ENCODE data around the gene MED9. TPM values are rescaled to one million over a fixed set of nuclear protein-coding genes. Genes with fewer than 3 reads are reported as not detected.

Gene MED9
- total and polyA plus RNA-seq, 4 donors, result 6.4 to 12.5 (median 8.8) TPM

- no peaks in the 10 kb centered on the region for H3K27me3 ChIP-seq (ENCODE audit: control insufficient read depth in 4 of 4, insufficient read depth in 4 of 4, low read length in 3 of 4)
- no peak overlapping the region for H3K27ac ChIP-seq (ENCODE audit: low read depth in 1 of 2, low read length in 2 of 2)
- WGBS, result 97% methylated on average over 9 of the region's 9 CpGs
- DNase-seq (ENCODE audit: low spot score), result no peak
- no peak overlapping the region for H3K4me3 ChIP-seq (ENCODE audit: low read depth in 1 of 3, low read length in 3 of 3)
- H3K9ac ChIP-seq (ENCODE audit: low read depth in 1 of 2, low read length in 2 of 2), result no peak overlapping the region
- TF ChIP-seq ZBTB33 (IDR thresholded peaks at IDR 0.05), result no peak
- peaks cover 7 to 29% (median 9%) of the 10 kb centered on the region in 4 donors for H3K36me3 ChIP-seq (ENCODE audit: control insufficient read depth in 4 of 4, insufficient read depth in 3 of 4, low read depth in 1 of 4, low read length in 3 of 4)
- H3K4me1 ChIP-seq (ENCODE audit: control insufficient read depth in 4 of 4, insufficient read depth in 4 of 4, low read length in 3 of 4), result peaks cover 0 to 16% (median 7%) of the 10 kb centered on the region in 4 donors
- no peaks in the 10 kb centered on the region for H3K9me3 ChIP-seq (ENCODE audit: control insufficient read depth in 4 of 4, low read length in 3 of 4)
Measured at GRCh38 chr17:17492571-17492970, 15.8 kb downstream of the MED9 start.

- Histone ChIP-seq H3K4me3 (ENCODE audit: low read depth in 1 of 3, low read length in 3 of 3) (no peak overlapping the region), H3K9ac (ENCODE audit: low read depth in 1 of 2, low read length in 2 of 2) (no peak overlapping the region)
Measured at GRCh38 chr17:17493249-17493985, 16.6 kb downstream of the MED9 start.

More at GRCh38 chr17:17493249-17493985, 16.6 kb downstream of the MED9 start:
- Histone ChIP-seq H3K36me3 (ENCODE audit: control insufficient read depth in 4 of 4, insufficient read depth in 3 of 4, low read depth in 1 of 4, low read length in 3 of 4) (peaks cover 6 to 21% (median 7%) of the 10 kb centered on the region in 4 donors), H3K27me3 (ENCODE audit: control insufficient read depth in 4 of 4, insufficient read depth in 4 of 4, low read length in 3 of 4) (no peaks in the 10 kb centered on the region), H3K4me1 (ENCODE audit: control insufficient read depth in 4 of 4, insufficient read depth in 4 of 4, low read length in 3 of 4) (peaks cover 0 to 16% (median 7%) of the 10 kb centered on the region in 4 donors), H3K27ac (ENCODE audit: low read depth in 1 of 2, low read length in 2 of 2) (peak overlapping the region; percentile 9), H3K9me3 (ENCODE audit: control insufficient read depth in 4 of 4, low read length in 3 of 4) (no peaks in the 10 kb centered on the region)
- no peak for DNase-seq (ENCODE audit: low spot score)
- TF ChIP-seq TAF1 (conservative IDR thresholded peaks at IDR 0.05) (no peak), SP1 (IDR thresholded peaks at IDR 0.05) (peak; percentile 20), RXRA (IDR thresholded peaks at IDR 0.05) (peak; percentile 63 to 66), ZBTB33 (IDR thresholded peaks at IDR 0.05) (no peak), FOXA2 (IDR thresholded peaks at IDR 0.05) (no peak), HNF4A (conservative IDR thresholded peaks at IDR 0.05) (peak in 1 of 2 donors; percentile 22), MAX (IDR thresholded peaks at IDR 0.05) (no peak), JUND (IDR thresholded peaks at IDR 0.05) (no peak), CTCF (IDR thresholded peaks at IDR 0.05; ENCODE audit: low read depth, low read length, missing input control) (no peak), HNF4G (IDR thresholded peaks at IDR 0.05) (no peak), GABPA (IDR thresholded peaks at IDR 0.05 in 1 of 2, conservative IDR thresholded peaks at IDR 0.05 in 1 of 2) (no peak), FOXA1 (IDR thresholded peaks at IDR 0.05) (no peak), EGR1 (IDR thresholded peaks at IDR 0.05; ENCODE audit: low read depth in 2 of 2) (no peak)
- 70% methylated on average over 15 of the region's 15 CpGs for WGBS

Measured in liver (tissue), 9 donors.